Measurements from ENCODE around the gene ATXN10. TPM values are rescaled to one million over a fixed set of nuclear protein-coding genes. Genes with fewer than 3 reads are reported as not detected.
A peak's percentile ranks its signal among the peaks of the same experiment; 100 is the strongest.

ATXN10 gene
- total and polyA plus RNA-seq, 2 experiments from 2014 or later, result 99.0 to 163 TPM

DNA sequence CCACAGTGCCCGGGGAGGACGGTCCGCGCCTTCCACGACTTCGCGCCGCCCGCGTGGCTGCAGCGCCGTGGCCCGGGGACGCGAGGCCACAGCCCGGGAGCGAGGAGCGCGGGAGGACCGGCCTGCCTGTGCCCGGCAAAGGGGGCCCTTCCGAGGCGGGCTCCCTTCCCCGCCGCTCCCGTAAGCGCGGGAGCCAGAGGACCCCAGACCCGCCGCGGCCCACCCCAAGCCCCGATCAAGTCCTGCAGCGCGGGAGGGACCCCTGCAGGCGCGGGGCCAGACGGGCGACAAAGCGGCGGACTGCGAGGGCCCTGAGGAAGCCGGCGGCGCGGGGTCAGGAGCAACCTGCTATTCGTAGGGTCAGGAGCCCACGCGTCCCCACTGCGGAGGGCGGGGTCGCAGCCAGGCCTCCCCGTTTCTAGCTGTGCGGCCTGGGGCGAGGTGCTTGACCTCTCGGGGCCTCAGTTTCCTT lies 195.0 kb downstream of the ATXN10 start:
- Mint-ChIP-seq H3K4me3 (no peak overlapping the region; the same call in 2 of the 3 replicates), H3K36me3 (ENCODE audit: low read depth) (no peaks in the 10 kb centered on the region; the same call in 2 of the 3 replicates), H3K4me1 (peaks cover 24% of the 10 kb centered on the region), H3K27ac (no peak overlapping the region), H3K9me3 (no peaks in the 10 kb centered on the region; the same call in 2 of the 3 replicates), H3K27me3 (ENCODE audit: insufficient read depth, low read depth, poor library complexity) (peaks cover 57% of the 10 kb centered on the region)
- Histone ChIP-seq H3K9me2 (ENCODE audit: insufficient read depth) (no peaks in the 10 kb centered on the region), H3F3A (replicated peaks; ENCODE audit: low read depth) (no peaks in the 10 kb centered on the region), H3K36me3 (ENCODE audit: insufficient read depth) (no peaks in the 10 kb centered on the region), H3K79me2 (replicated peaks; ENCODE audit: insufficient read depth) (no peaks in the 10 kb centered on the region), H3K4me3 (peak overlapping the region; percentile 66), H4K20me1 (replicated peaks; ENCODE audit: insufficient read depth) (no peaks in the 10 kb centered on the region; the same call in 1 of the 2 replicates), H2AFZ (peak overlapping the region; percentile 52; the same call in 1 of the 2 replicates), H3K4me1 (ENCODE audit: insufficient read depth) (no peaks in the 10 kb centered on the region; the same call in 1 of the 2 replicates), H3K4me2 (peak overlapping the region; percentile 83), H3K27ac (ENCODE audit: low read depth) (no peak overlapping the region), H3K27me3 (ENCODE audit: insufficient read depth) (peaks cover 55% of the 10 kb centered on the region)
- peak; percentile 53 for DNase-seq (ENCODE audit: low spot score)
- TF ChIP-seq ZNF114 (CRISPR knock-in tag; IDR thresholded peaks at IDR 0.05), result no peak
- no peak for TF ChIP-seq JUNB (IDR thresholded peaks at IDR 0.05; ENCODE audit: unreplicated experiment)
- TF ChIP-seq, protein P1, sequence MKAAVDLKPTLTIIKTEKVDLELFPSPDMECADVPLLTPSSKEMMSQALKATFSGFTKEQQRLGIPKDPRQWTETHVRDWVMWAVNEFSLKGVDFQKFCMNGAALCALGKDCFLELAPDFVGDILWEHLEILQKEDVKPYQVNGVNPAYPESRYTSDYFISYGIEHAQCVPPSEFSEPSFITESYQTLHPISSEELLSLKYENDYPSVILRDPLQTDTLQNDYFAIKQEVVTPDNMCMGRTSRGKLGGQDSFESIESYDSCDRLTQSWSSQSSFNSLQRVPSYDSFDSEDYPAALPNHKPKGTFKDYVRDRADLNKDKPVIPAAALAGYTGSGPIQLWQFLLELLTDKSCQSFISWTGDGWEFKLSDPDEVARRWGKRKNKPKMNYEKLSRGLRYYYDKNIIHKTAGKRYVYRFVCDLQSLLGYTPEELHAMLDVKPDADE (IDR thresholded peaks at IDR 0.05), result no peak
- no peak for TF ChIP-seq STAT1 (IDR thresholded peaks at IDR 0.05; ENCODE audit: unreplicated experiment)
- TF ChIP-seq ZNF331 (CRISPR knock-in tag; IDR thresholded peaks at IDR 0.05; ENCODE audit: low read depth), result no peak
- TF ChIP-seq, protein P2, sequence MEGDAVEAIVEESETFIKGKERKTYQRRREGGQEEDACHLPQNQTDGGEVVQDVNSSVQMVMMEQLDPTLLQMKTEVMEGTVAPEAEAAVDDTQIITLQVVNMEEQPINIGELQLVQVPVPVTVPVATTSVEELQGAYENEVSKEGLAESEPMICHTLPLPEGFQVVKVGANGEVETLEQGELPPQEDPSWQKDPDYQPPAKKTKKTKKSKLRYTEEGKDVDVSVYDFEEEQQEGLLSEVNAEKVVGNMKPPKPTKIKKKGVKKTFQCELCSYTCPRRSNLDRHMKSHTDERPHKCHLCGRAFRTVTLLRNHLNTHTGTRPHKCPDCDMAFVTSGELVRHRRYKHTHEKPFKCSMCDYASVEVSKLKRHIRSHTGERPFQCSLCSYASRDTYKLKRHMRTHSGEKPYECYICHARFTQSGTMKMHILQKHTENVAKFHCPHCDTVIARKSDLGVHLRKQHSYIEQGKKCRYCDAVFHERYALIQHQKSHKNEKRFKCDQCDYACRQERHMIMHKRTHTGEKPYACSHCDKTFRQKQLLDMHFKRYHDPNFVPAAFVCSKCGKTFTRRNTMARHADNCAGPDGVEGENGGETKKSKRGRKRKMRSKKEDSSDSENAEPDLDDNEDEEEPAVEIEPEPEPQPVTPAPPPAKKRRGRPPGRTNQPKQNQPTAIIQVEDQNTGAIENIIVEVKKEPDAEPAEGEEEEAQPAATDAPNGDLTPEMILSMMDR (conservative IDR thresholded peaks at IDR 0.05; ENCODE audit: low read depth in 2 of 2), result no peak
- TF ChIP-seq EZH2 (IDR thresholded peaks at IDR 0.05; ENCODE audit: low read depth, unreplicated experiment), result no peak
- TF ChIP-seq, protein P3, sequence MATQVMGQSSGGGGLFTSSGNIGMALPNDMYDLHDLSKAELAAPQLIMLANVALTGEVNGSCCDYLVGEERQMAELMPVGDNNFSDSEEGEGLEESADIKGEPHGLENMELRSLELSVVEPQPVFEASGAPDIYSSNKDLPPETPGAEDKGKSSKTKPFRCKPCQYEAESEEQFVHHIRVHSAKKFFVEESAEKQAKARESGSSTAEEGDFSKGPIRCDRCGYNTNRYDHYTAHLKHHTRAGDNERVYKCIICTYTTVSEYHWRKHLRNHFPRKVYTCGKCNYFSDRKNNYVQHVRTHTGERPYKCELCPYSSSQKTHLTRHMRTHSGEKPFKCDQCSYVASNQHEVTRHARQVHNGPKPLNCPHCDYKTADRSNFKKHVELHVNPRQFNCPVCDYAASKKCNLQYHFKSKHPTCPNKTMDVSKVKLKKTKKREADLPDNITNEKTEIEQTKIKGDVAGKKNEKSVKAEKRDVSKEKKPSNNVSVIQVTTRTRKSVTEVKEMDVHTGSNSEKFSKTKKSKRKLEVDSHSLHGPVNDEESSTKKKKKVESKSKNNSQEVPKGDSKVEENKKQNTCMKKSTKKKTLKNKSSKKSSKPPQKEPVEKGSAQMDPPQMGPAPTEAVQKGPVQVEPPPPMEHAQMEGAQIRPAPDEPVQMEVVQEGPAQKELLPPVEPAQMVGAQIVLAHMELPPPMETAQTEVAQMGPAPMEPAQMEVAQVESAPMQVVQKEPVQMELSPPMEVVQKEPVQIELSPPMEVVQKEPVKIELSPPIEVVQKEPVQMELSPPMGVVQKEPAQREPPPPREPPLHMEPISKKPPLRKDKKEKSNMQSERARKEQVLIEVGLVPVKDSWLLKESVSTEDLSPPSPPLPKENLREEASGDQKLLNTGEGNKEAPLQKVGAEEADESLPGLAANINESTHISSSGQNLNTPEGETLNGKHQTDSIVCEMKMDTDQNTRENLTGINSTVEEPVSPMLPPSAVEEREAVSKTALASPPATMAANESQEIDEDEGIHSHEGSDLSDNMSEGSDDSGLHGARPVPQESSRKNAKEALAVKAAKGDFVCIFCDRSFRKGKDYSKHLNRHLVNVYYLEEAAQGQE (IDR thresholded peaks at IDR 0.05; ENCODE audit: unreplicated experiment), result no peak
- peak; percentile 16 for ATAC-seq

Data from GM23338 (cell line).